ENCODE results near the gene KHNYN.

DNA sequence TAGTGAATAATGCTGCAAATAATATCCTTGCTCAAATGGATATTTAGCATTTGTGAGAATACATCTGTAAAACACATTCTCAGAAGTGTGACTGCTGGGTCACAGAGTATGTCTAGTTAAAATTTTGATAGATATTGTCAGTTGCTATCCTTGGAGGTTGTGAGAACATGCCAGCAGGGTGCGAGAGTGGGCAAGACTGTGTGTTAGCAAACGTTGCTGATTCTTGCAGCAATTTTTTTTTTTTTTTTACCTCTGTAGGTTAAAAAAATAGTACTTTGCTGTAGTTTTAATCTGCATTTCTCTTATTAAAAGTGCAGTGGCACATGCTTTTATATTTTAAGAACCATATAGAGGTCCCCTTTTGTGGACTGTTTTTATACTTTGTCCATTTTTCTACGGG lies 35.5 kb upstream of the KHNYN start:
- TF ChIP-seq TP53 (CRISPR knock-in tag; IDR thresholded peaks at IDR 0.05) (no peak), CREB1 (CRISPR knock-in tag; IDR thresholded peaks at IDR 0.05) (no peak)
- TF ChIP-seq, protein P1, sequence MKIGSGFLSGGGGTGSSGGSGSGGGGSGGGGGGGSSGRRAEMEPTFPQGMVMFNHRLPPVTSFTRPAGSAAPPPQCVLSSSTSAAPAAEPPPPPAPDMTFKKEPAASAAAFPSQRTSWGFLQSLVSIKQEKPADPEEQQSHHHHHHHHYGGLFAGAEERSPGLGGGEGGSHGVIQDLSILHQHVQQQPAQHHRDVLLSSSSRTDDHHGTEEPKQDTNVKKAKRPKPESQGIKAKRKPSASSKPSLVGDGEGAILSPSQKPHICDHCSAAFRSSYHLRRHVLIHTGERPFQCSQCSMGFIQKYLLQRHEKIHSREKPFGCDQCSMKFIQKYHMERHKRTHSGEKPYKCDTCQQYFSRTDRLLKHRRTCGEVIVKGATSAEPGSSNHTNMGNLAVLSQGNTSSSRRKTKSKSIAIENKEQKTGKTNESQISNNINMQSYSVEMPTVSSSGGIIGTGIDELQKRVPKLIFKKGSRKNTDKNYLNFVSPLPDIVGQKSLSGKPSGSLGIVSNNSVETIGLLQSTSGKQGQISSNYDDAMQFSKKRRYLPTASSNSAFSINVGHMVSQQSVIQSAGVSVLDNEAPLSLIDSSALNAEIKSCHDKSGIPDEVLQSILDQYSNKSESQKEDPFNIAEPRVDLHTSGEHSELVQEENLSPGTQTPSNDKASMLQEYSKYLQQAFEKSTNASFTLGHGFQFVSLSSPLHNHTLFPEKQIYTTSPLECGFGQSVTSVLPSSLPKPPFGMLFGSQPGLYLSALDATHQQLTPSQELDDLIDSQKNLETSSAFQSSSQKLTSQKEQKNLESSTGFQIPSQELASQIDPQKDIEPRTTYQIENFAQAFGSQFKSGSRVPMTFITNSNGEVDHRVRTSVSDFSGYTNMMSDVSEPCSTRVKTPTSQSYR (CRISPR knock-in tag; IDR thresholded peaks at IDR 0.05), result no peak

Data from WTC11 (cell line).